GM18502 (cell line): ENCODE data around the gene ING2.

Source experiments
- ATAC-seq: cut with Tn5 transposase; IDR thresholded peaks from one replicate; pipeline ENCODE4 v1.9.1; 2021; ENCODE audit warnings: mild to moderate bottlenecking; ENCODE audit not compliant: unreplicated experiment, poor library complexity

Gene ING2

GRCh38 chr4:183495184-183495583 lies 9.7 kb upstream of the ING2 start:
- ATAC-seq, result no peak

- no peak for ATAC-seq
Measured at GRCh38 chr4:183499389-183499788, 5.5 kb upstream of the ING2 start.

GRCh38 chr4:183499801-183500200 lies 5.1 kb upstream of the ING2 start:
- no peak for ATAC-seq

- ATAC-seq, result peak; percentile 2
Measured at GRCh38 chr4:183503497-183504063, 1.3 kb upstream of the ING2 start.

GRCh38 chr4:183504064-183504929 lies 561 bp upstream of the ING2 start:
- ATAC-seq, result peak; percentile 73

- peak; percentile 49 for ATAC-seq
Measured at GRCh38 chr4:183505611-183506388, 942 bp downstream of the ING2 start.

GRCh38 chr4:183506389-183506735 lies 1.5 kb downstream of the ING2 start:
- ATAC-seq, result no peak

- no peak for ATAC-seq
Measured at GRCh38 chr4:183507925-183508696, 3.3 kb downstream of the ING2 start.

GRCh38 chr4:183508697-183509335 lies 4.0 kb downstream of the ING2 start:
- no peak for ATAC-seq

- ATAC-seq, result no peak
Measured at GRCh38 chr4:183515411-183515810, 10.6 kb downstream of the ING2 start.

- no peak for ATAC-seq
Measured at GRCh38 chr4:183517194-183517593, 12.3 kb downstream of the ING2 start.

GRCh38 chr4:183517781-183518180 lies 12.9 kb downstream of the ING2 start:
- no peak for ATAC-seq

GRCh38 chr4:183522821-183523220 lies 18.0 kb downstream of the ING2 start:
- ATAC-seq, result no peak

GRCh38 chr4:183527326-183527725 lies 22.5 kb downstream of the ING2 start:
- no peak for ATAC-seq

GRCh38 chr4:183532821-183533220 lies 28.0 kb downstream of the ING2 start:
- ATAC-seq, result no peak

- ATAC-seq, result no peak
Measured at GRCh38 chr4:183533698-183534097, 28.8 kb downstream of the ING2 start.

- ATAC-seq, result no peak
Measured at GRCh38 chr4:183540410-183541009, 35.7 kb downstream of the ING2 start.

GRCh38 chr4:183541010-183541751 lies 36.3 kb downstream of the ING2 start:
- no peak for ATAC-seq

GRCh38 chr4:183541752-183542040 lies 36.8 kb downstream of the ING2 start:
- no peak for ATAC-seq
